ENCODE results near the gene SERPINB1. TPM values are rescaled to one million over a fixed set of nuclear protein-coding genes. Genes with fewer than 3 reads are reported as not detected.

The SERPINB1 gene
- total RNA-seq, 1 donor from 2014 or later, result 33.5 TPM

DNA sequence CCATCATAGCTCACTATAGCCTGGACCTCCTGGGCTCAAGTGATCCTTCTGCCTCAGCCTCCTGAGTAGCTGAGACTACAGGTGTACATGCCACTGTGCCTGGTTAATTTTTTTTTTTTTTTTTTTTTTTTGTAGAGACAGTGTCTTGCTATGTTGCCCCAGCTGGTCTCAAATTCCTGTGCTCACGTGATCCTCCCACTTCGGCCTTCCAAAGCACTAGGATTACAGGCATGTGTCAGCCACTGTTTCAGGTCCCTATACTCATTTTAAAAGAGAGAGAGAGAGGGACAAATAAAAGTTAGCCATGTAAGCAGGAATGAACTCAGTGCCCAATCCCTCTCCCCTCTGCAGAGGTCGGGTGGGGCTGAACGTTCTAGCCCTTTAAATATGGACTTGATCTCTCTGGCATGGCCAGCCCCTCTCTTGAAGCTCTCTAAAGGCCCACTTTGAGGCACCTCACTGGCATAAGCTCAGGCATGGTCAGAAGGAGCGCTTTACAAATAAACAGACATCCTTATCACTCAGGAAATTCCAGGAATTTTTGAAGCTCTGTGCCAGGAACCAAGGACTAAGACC lies 9.0 kb upstream of the SERPINB1 start:
- peak; percentile 26 for DNase-seq (ENCODE audit: low read depth)

DNA sequence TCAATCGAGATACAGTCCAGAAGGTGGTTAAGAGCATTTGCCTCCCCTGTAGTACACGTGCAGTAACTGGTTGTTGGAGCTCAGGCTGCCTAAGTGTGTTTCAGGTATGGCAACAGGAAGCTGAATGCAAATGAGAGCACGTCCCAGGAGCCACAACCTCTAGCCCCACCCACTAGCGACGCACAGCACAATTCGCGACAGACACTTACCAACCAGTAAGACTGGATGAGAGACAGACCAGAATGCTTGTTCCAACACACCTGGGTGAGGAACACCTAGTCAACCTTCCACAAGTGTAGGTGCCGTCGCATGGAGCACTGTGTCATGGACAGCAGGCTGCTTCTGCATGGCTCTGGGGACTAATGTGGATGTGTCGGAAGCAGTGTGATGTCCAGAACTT lies 7.2 kb upstream of the SERPINB1 start:
- DNase-seq (ENCODE audit: low read depth), result no peak

DNA sequence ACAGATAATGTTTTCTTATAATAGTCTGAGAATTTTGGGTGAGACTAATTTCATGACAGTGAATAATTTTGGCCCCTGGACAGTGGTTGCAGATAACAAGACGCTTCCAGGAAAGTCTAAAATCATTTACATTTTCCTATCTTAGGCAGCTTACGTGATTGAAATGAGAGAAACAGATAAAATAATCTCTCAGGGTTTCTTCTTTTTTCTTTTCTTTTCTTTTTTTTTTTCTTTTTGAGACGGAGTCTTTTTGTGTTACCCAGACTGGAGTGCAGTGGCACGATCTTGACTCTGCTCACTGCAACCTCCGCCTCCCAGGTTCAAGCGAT lies 4.2 kb upstream of the SERPINB1 start:
- DNase-seq (ENCODE audit: low read depth), result no peak

DNA sequence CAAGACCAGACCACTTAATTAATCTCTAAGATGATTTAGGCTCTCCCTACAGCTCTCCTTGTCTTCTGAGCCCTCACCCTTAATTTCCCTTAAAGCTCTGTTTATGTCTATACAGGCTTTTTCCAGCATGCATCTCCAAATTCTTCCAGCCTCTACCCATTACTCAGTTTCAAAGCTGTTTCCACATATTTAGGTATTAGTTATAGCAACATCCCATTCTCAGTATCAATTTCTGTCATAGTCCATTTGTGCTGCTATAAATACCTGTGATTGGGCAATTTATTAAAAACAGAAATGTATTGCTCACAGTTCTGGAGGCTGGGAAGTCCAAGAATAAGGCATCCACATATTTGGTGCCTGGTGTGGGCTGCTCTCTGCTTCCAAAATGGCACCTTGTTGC lies 2.3 kb upstream of the SERPINB1 start:
- no peak for DNase-seq (ENCODE audit: low read depth)

DNA sequence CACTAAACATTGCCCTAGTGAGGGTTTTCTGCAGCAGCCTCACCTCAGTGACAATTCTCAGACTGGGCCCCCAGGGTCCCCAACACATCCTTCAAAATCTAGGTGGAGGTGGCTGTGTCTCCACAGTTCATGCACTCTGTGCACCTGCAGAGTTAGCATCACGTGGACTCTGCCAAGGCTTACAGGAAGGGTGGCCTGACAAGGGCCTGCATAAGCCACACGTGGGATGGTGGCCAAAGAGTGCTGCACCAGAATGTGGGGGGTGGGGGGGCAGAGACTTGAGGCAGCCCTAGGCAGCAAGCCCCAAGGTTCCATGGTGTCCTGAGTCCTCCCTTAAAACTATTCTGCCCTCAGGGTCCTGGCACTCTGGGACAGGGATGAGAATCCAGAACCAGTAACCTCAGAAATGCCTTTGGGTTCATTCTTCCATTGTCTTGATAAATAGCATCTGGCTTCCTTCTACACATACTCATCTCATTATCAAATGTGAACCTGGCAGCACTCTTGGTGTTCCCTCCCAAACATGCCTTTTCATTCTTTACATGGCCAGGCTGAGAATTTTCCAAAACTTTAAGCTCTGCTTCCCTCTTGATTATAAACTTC lies 1.6 kb upstream of the SERPINB1 start:
- peak; percentile 17 for DNase-seq (ENCODE audit: low read depth)

DNA sequence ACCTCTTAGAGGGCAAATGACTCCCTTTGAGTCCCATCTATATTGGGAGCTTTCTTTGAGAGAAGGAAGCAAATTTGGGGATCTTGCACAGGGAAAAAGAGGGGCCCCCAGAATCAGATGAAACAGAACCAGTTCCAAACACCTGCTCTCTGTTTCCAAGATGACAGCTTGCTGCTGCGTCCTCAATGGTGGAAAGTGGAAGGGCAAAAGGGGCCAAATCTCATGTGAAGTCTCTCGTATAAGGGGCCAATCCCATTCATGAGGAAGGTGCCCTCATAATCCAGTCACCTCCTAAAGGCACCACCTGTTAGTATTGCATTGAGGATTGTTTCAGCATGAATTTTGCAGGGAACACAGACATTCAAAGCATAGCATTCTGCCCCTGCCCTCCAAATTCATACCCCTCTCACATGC lies 483 bp upstream of the SERPINB1 start:
- DNase-seq (ENCODE audit: low read depth), result no peak

DNA sequence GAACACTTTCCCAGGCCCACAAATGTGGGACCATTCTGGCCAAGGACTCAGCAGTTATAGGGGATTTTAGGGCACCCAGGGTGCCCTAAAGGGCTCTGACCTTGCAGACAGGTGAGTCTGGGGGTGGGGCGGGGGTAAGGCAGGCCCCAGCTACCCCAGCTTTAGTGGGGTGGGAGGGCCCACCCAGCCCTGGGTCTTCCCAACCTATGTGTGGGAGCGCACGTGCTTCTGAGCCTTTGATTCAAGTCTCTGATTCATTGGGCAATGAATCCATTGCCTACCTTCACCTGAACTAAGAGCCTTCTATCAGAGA lies 958 bp downstream of the SERPINB1 start:
- DNase-seq (ENCODE audit: low read depth), result no peak

DNA sequence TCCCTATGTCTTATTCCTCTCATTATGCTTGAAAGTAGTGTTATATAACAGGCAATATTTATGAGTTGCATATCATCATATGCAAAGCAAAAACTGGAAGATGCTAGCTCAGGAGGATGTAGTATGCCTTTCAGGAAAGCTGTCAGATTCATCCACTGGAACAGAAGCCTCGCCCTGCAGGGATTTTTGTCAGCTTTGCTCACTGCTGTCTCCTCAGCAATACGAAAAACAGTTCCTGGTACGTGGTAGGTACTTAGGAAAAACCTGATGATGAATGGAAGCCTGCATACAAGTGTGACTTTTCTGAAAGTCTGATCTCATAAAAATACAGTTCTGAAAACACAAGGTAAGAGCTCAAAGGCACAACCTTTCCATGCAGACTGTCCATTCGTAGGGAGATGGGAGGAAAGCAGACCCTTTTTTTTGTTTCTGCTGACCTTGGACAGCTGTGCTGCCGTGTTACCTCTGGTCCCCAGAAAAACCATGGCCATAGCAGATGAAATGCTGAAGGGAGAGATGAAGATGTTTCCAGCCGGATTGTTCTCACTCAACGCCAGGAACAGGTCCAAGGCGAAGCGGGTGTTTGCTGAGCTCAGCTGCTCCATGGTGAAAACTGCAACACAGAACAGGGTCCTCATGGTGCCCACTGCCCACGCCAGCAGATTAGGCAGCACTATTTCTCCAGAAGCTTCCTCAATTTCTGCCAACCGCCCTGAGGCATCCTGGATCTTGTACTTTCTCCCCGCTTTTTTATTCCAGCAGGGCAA lies 1.5 kb downstream of the SERPINB1 start:
- no peak for DNase-seq (ENCODE audit: low read depth)

DNA sequence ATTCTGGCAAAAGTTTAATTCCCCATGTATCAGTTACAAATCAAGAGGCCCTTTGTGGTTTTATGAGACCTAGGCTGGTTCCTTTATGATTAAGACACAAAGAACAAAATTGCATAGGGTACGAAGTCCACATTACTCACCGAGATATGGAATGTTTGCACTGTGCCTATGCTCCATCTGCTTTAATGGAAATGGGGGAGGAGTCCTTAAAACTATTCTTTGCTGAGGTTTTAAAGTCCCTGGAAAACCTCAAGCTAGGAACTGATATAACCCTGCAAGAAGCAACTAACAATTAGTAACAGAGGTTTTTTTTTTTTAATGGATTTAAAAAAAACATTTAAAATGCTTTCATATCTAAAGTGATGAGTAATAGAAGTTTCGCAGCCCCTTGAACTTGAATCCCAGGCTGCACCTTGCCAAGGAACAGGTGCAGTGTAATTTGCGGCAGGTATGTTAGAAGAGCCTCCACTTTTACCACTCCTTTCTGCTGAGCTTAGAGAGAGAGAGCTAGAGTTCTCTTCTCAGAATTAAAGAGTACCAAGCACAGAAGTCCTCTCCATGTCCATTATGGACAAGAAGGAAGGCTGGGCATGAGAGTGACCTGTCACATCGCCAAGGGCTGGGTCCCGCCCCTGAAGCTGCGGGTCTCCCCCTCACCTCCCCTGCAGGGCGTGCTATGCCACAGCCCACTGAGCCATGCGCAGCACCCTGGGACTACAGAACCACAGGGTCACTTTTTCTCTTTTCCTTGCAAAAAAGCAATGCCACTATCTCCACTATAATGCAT lies 2.3 kb downstream of the SERPINB1 start:
- no peak for DNase-seq (ENCODE audit: low read depth)

DNA sequence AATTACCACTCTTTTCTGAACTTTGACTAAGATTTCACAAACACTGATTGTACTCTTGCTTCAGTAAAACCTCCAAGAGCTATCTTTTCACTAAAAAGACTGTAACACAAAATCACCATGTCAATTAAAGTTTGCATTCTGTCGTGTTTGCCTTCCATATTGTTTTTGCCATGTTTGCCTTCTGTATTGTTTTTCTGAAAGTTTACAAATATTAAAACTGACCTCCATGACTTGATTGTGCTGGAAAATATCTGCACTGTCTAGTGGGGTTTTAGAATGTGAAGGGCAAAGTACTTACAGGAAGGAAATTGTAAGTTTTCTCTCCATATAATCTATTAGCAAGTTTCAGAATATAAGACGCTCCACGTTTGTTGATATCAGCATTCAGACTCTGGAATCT lies 3.4 kb downstream of the SERPINB1 start:
- DNase-seq (ENCODE audit: low read depth), result no peak

DNA sequence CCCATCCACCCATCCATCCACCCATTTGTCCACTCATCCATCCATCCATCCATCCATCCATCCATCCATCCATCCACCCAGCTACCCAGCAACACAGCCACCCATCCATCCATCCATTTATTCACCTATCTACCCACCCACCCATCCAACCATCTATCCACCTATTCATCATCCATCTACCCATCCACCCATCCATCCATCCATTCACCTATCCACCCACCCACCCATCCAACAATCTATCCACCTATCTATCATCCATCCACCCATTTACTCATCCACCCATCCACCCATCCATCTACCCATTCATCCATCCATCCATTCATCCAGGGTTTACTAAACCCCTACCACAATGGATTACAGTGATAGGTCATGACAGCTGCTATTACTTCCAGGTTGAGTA lies 7.4 kb downstream of the SERPINB1 start:
- DNase-seq (ENCODE audit: low read depth), result no peak

DNA sequence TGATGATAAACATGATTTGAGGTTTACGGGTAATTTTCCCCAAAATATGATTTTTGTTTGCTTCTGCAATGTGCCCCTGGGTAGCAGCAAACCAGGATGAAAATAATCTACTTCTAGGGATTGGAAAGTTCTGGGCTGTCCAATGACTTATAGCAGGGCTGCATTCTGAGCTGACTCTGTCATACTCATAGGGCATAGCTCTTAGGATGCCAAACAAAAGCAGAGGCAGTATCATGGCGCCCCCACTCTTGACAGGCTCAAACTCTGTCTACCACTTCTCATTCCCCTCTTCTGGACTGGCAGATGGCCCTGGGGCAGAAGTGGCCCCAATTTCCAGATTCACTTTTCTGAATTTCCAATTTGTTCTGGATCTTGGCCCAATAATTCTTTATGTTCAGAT lies 10.3 kb downstream of the SERPINB1 start:
- no peak for DNase-seq (ENCODE audit: low read depth)

DNA sequence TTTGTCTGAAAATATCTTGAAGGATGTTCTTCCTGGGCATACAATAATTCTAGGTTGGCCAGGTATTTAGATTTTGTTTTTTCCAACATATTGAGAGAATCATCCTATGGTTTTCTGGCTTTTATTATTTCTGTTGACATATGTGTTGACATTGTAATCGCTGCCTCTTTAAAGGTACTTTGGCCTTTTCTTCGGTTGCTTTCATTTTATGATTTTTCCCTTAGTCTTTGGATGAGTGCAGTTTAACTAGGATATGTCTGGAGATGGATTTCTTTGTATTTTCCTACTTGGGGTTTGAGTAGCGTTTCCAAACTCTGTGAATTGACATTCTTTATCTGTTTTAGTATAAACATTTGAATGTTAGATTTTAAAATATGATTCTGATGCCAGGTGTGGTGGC lies 11.5 kb downstream of the SERPINB1 start:
- no peak for DNase-seq (ENCODE audit: low read depth)

DNA sequence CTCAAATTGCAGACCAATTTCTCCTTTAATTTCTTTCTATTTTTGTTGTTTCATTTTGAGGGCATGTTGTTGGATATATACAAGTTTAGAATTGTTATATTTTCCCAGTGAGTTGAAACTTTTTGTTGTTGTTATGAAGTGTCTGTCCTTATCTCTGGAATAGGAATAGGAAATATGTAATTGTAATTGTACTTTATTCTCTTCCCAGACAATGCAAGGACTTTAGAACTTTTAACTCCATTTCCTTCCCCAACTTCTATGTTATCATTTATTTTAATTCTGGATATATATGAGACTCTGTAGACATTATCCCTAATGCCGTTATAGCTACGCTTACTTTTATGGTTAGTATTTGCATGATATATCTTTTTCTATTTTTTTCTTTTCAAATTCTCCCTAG lies 12.4 kb downstream of the SERPINB1 start:
- DNase-seq (ENCODE audit: low read depth), result no peak

DNA sequence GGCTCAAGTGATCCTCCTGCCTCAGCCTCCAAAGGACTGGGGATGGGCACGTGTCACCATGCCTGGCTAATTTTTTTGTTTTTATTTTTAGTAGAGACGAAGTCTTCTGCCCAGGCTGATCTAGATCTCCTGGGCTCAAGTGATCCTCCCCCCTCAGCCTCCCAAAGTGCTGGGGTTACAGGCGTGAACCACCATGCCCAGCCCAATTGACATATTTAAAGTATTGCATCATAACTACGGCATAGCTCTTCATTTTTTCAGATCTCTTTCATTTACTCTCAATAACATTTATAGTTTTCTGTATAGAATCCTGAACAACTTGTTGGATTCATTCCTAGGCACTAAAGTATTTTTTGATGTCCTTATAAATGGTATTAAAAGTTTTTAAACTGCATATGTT lies 13.0 kb downstream of the SERPINB1 start:
- DNase-seq (ENCODE audit: low read depth), result no peak

DNA sequence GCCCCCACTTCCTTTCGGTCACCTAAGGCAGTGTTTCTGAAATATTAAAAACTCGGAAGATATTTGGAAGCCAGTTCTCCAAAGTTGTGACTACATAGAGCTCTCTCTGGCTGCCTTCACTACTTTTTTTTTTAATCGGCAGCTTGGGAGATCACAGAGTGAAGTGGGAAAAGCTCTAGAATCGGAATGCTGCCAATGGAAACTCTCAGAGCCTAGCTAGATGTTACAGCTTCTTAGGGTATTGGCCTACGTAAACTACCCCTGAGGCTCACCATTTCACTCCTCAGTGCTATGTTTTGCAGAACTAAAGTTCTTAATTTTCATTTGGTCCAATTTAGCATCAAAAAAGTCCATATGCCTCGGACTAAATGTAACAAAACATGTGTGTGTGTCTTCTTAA lies 14.5 kb downstream of the SERPINB1 start:
- DNase-seq (ENCODE audit: low read depth), result no peak

DNA sequence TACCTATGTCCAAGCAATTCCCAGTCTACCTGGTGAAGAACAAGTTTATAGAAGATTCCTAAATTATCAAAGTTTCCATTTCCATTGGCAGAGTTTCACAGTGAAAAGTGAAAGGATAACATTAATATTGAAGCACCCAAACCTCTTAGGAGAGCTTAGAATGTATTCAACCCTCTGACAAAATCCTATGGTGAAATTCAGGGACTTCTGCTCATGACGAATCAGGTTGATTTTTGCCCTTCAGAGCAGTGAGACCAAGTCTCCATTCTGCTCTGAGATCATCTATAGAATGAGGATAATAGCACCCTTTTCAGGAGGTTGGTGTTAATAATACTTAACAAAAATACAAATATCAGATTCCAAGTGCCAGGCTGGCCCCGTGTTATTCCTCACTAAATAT lies 15.5 kb downstream of the SERPINB1 start:
- no peak for DNase-seq (ENCODE audit: low read depth)

DNA sequence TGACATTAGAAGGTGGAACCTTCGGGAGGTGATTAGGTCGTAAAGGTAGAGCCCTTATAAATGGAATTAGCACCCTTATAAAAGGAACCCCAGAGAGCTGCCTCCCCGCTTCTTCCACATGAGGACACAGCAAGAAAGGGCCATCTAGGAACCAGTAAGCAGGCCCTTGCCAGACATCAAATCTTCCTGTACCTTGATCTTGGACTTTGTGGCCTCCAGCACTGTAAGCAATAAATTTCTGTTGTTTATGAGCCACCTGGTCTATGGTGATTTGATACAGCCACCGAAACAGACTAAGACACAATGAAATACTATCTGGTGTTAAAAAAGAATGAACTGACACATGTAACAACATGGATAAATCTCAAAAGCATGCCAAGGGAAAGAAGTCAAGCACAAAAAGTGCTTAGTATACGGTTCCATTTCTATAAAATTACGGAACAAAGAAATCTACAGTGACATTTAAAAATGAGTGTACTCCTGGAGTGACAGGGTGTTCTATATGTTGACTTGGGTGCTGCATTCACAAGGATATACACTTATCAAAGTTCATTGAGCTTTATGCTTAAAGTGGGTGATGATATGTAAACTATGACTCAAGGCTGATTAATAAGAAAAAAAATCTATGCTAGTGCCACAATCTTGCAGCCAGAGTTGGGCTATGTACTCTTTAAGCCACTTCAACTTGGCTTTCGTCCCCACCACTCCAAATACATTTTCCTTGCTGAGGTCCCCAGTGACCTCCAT lies 18.4 kb downstream of the SERPINB1 start:
- no peak for DNase-seq (ENCODE audit: low read depth)

DNA sequence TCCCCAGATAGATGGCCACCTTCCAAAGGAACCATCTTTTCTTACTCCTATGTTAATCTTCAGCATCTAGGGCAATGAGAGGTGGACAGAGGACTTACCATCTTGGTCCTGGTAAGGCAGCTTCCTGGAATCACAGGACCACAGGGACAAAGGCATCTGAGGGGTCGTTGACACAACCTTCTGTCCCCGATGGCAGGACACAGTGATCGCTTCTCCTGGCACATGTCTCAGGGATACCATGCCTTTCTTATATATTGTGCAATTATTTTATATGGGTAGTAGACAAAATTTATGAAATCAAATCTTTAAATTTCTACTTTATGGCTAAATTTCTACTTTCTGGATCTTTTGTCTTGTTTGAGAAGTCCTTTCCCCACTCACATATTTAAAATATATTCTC lies 20.1 kb downstream of the SERPINB1 start:
- DNase-seq (ENCODE audit: low read depth), result no peak

DNA sequence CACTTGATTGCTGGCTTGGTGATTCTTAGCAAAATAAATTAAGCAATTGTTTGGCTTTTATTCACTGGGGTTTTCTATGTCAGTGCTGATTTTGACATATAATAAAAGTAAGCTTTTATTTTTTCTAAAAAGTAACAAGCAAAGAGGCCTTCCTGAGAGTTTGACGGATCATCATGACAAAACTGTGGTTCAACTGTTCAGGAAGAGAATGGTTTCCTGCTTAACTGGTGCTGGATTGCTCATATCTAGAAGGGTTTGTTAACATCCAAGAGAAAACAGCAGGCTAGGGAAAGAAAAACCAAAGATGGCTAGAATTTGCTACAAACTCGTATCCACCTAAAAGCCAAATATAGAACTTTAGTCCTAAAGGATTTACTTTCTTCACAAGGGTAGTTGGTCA lies 21.2 kb downstream of the SERPINB1 start:
- no peak for DNase-seq (ENCODE audit: low read depth)

DNA sequence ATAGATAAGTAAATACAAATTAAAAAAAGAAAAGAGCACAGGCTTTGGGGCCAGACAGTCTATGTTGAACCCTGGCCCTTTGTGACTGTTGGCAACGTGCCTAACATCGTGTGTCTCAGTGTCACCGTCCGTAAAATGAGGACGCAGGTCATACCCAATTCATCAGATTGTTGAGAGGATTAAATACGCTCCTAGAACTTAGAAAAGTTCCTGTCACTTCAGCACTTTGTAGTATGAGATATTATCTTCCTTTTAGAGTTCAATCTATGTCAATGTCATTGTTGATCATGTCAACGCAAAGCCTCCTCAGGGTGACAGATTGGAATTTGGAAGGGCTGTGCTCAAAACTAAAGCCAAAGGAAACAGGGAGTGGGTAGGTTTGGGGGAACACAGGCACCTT lies 21.7 kb downstream of the SERPINB1 start:
- DNase-seq (ENCODE audit: low read depth), result no peak

DNA sequence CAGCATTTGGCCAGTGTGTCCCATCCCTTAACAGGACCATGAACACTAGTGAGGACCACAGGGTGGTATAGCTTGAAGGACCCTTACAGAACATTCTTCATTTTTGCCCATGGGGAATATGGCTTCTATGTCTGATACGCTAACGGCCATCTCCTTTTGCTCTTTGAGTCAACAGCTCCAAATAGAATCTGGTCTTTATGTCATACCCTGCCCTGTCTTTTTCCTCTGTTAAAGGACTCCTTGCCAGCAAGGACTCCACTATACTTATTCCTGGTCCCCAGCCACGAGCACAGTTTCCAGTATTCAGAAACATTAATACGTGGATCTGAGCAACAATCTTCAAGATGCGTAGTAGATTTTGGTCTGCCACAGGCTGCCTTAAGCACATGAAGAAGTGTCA lies 22.5 kb downstream of the SERPINB1 start:
- DNase-seq (ENCODE audit: low read depth), result peak; percentile 30
